ENCODE results near the gene UBE2QL1. TPM values are rescaled to one million over a fixed set of nuclear protein-coding genes. Genes with fewer than 3 reads are reported as not detected.

Gene UBE2QL1
- total RNA-seq, 1 experiment from 2014 or later: not detected

- no peak for DNase-seq
- H3K4me3 Mint-ChIP-seq (ENCODE audit: unreplicated experiment): no peak overlapping the region
- H3K27ac Mint-ChIP-seq (ENCODE audit: unreplicated experiment): no peak overlapping the region
- BruUV-seq (replicated peaks): no TSS peak
- CTCF ChIA-PET: no interaction called here
- H3K36me3 Mint-ChIP-seq (ENCODE audit: insufficient read depth, unreplicated experiment): no peaks in the 10 kb centered on the region
- POLR2A ChIA-PET: no interaction called here
- peaks cover 28% of the 10 kb centered on the region for H3K27me3 Mint-ChIP-seq (ENCODE audit: insufficient read depth, unreplicated experiment)
- H3K4me1 Mint-ChIP-seq (ENCODE audit: low read depth, unreplicated experiment): no peaks in the 10 kb centered on the region
- no peaks in the 10 kb centered on the region for H3K9me3 Mint-ChIP-seq (ENCODE audit: unreplicated experiment)
- no peaks in the 10 kb centered on the region for H3K4me1 ChIP-seq
- intact Hi-C loops (cut with micrococcal nuclease; ENCODE audit: unreplicated experiment): no loop called here
- 0 out of 2 replicates have a peak, but pooled peaks cover 1% of the 10 kb centered on the region for H3K27me3 ChIP-seq (replicated peaks; ENCODE audit: control insufficient read depth, insufficient read depth, low read length)
- H3K4me3 ChIP-seq (ENCODE audit: low read depth, low read length): no peak overlapping the region
- no peak for TF ChIP-seq CTCF (IDR thresholded peaks at IDR 0.05; ENCODE audit: insufficient read depth in 1 of 2, low read depth in 1 of 2, low read length in 1 of 2, severe bottlenecking in 1 of 2, unreplicated experiment in 1 of 2)
- no peaks in the 10 kb centered on the region for H3K9me3 ChIP-seq
- no peaks in the 10 kb centered on the region for H3K36me3 ChIP-seq (ENCODE audit: control insufficient read depth, insufficient read depth, low read length)
These were observed 44.5 kb upstream of the UBE2QL1 start for GRCh38 chr5:6404129-6404528.

DNA sequence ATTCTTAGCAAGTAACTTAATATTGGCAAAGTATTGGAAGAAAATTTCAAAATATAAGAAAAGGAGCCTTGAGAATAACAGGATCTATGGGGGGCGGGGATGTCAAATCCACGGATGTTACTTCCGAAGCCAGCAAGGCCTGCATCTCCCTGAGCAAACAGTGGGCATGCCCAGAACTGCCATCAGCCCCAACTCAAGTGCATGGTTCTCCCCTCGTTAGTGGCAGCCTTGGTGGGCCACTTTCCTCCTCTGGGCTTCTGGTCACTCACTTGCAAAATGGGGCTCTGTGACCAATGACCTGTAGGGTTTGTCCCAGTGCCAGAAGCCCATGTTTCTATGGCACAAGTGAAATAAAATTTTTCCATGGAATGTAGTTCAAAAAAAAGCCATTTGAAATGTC, 43.1 kb upstream of the UBE2QL1 start:
- DNase-seq: no peak
- no peaks in the 10 kb centered on the region for H3K36me3 ChIP-seq (ENCODE audit: control insufficient read depth, insufficient read depth, low read length)
- H3K4me1 ChIP-seq: no peaks in the 10 kb centered on the region
- no peak overlapping the region for H3K4me3 ChIP-seq (ENCODE audit: low read depth, low read length)
- H3K9me3 Mint-ChIP-seq (ENCODE audit: unreplicated experiment): no peaks in the 10 kb centered on the region
- H3K27me3 Mint-ChIP-seq (ENCODE audit: insufficient read depth, unreplicated experiment): peaks cover 26% of the 10 kb centered on the region
- H3K4me3 Mint-ChIP-seq (ENCODE audit: unreplicated experiment): no peak overlapping the region
- H3K9me3 ChIP-seq: no peaks in the 10 kb centered on the region
- TF ChIP-seq CTCF (IDR thresholded peaks at IDR 0.05; ENCODE audit: insufficient read depth in 1 of 2, low read depth in 1 of 2, low read length in 1 of 2, severe bottlenecking in 1 of 2, unreplicated experiment in 1 of 2): no peak
- no TSS peak for BruUV-seq (replicated peaks)
- POLR2A ChIA-PET: no interaction called here
- H3K27me3 ChIP-seq (replicated peaks; ENCODE audit: control insufficient read depth, insufficient read depth, low read length): 0 out of 2 replicates have a peak, but pooled peaks cover 1% of the 10 kb centered on the region
- no peaks in the 10 kb centered on the region for H3K36me3 Mint-ChIP-seq (ENCODE audit: insufficient read depth, unreplicated experiment)
- no peaks in the 10 kb centered on the region for H3K4me1 Mint-ChIP-seq (ENCODE audit: low read depth, unreplicated experiment)
- intact Hi-C loops (cut with micrococcal nuclease; ENCODE audit: unreplicated experiment): no loop called here
- no peak overlapping the region for H3K27ac Mint-ChIP-seq (ENCODE audit: unreplicated experiment)
- CTCF ChIA-PET: no interaction called here

DNA sequence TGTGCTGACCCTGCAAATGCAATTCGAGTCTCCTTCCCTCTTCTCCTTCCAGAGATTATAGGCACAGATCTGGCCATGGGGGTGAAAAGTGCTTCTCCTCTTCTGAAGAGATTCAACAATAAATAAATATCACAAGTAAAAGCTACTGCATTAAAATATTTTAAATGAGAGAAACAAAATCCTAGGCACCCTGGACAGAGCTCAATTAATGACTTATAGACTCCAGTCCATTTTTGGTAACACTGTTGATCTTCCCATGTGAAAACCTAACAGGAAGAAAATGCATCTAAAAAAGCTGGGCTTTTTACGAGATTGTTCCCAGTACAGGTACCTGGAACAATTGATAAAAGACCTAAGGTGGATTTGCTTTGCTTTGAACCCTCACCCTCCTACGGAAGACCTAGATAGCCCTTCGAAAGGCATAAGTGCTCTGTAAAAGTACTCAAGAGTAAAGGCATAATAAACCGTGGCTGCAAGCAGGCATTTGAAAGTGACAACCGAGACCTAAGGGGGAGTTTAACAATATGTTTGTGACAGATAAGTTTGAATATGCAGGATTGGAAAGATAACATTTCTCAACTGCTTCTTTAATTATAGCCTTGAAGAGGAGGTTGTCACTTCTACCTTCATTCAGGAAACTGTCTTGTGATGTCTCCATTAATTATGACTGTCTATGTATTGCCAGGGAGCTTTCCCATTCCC, 41.0 kb upstream of the UBE2QL1 start:
- no peak overlapping the region for H3K27ac Mint-ChIP-seq (ENCODE audit: unreplicated experiment)
- DNase-seq: no peak
- H3K4me3 Mint-ChIP-seq (ENCODE audit: unreplicated experiment): no peak overlapping the region
- peaks cover 19% of the 10 kb centered on the region for H3K27me3 Mint-ChIP-seq (ENCODE audit: insufficient read depth, unreplicated experiment)
- ChIA-PET POLR2A (no interaction called here), CTCF (no interaction called here)
- intact Hi-C loops (cut with micrococcal nuclease; ENCODE audit: unreplicated experiment): no loop called here
- no peak for TF ChIP-seq CTCF (IDR thresholded peaks at IDR 0.05; ENCODE audit: insufficient read depth in 1 of 2, low read depth in 1 of 2, low read length in 1 of 2, severe bottlenecking in 1 of 2, unreplicated experiment in 1 of 2)
- no peaks in the 10 kb centered on the region for H3K4me1 Mint-ChIP-seq (ENCODE audit: low read depth, unreplicated experiment)
- H3K36me3 Mint-ChIP-seq (ENCODE audit: insufficient read depth, unreplicated experiment): no peaks in the 10 kb centered on the region
- H3K27me3 ChIP-seq (replicated peaks; ENCODE audit: control insufficient read depth, insufficient read depth, low read length): 0 out of 2 replicates have a peak, but pooled peaks cover 1% of the 10 kb centered on the region
- no peaks in the 10 kb centered on the region for H3K9me3 Mint-ChIP-seq (ENCODE audit: unreplicated experiment)
- H3K4me1 ChIP-seq: no peaks in the 10 kb centered on the region
- H3K9me3 ChIP-seq: no peaks in the 10 kb centered on the region
- no TSS peak for BruUV-seq (replicated peaks)
- no peaks in the 10 kb centered on the region for H3K36me3 ChIP-seq (ENCODE audit: control insufficient read depth, insufficient read depth, low read length)
- no peak overlapping the region for H3K4me3 ChIP-seq (ENCODE audit: low read depth, low read length)
